K562 (cell line): Measurements from ENCODE around the gene NDRG3. TPM values are rescaled to one million over a fixed set of nuclear protein-coding genes. Genes with fewer than 3 reads are reported as not detected.

Source experiments
- CCNT2 ChIP-seq: IDR thresholded peaks from 2 replicates; pipeline ENCODE4 v1.6.1; 2011; ENCODE audit warnings: borderline replicate concordance, low read depth, mild to moderate bottlenecking, moderate library complexity, mixed read lengths, low read length; ENCODE audit not compliant: insufficient read length; ENCODE audit errors: extremely low read depth
- KLF13 ChIP-seq: fragments of 450-650 bp; IDR thresholded peaks from 2 replicates; pipeline ENCODE4 v1.6.1; 2016; ENCODE audit warnings: missing genetic modification characterization, low read depth, mild to moderate bottlenecking, missing compliant biosample characterization, moderate library complexity, borderline replicate concordance
- KLF6 ChIP-seq: fragments of 250-450 bp; sonication (Bioruptor Pico); IDR thresholded peaks from 2 replicates; pipeline ENCODE4 v1.4.0; 2020; ENCODE audit warnings: mild to moderate bottlenecking, moderate library complexity, borderline replicate concordance
- L3MBTL2 ChIP-seq: fragments of 450-650 bp; IDR thresholded peaks from 2 replicates; pipeline ENCODE4 v1.6.1; 2016; ENCODE audit warnings: mild to moderate bottlenecking, moderate library complexity
- PCBP1 ChIP-seq: fragments of 200-400 bp; formaldehyde crosslinking; IDR thresholded peaks from 2 replicates; pipeline ENCODE4 v1.6.1; 2018; ENCODE audit warnings: mild to moderate bottlenecking, low read depth, low read length; ENCODE audit not compliant: poor library complexity, severe bottlenecking
- PPARD ChIP-seq: fragments of 250-450 bp; sonication (Bioruptor Pico); IDR thresholded peaks from 2 replicates; pipeline ENCODE4 v1.8.0; 2022; ENCODE audit warnings: inconsistent platforms, mild to moderate bottlenecking, moderate library complexity
- ZBTB5 ChIP-seq: fragments of 450-650 bp; IDR thresholded peaks from 2 replicates; pipeline ENCODE4 v1.6.1; 2017; ENCODE audit warnings: antibody characterized with exemption
- ZNF318 ChIP-seq, 2 experiments: fragments of 450-650 bp; IDR thresholded peaks; 2 replicates each; pipeline ENCODE4 v1.6.1; 2016; ENCODE audit warnings: mild to moderate bottlenecking in 2 of 2, borderline replicate concordance in 1 of 2, low read depth in 1 of 2, moderate library complexity in 1 of 2
- polyA plus RNA-seq, 8 experiments: library from polyadenylated mRNA; depleted of rRNA in 4 of 8; stranded (reverse) in 5 of 8; unstranded in 3 of 8; fragments of >200 nt; fragmentation: Nextera tagmentation in 2 of 8; fragmentation: Illumina TruSeq in 1 of 8; extraction: Ambion mirVana in 2 of 8; extraction: Trizol in 1 of 8; gene quantifications; 2 replicates each; pipeline versions ENCODE4 v1.2.1 to v1.2.3, GENCODE V29; 2011 to 2014; ENCODE audit warnings: inconsistent platforms in 1 of 8, missing spikeins in 1 of 8
- total RNA-seq, 7 experiments: library from RNA; depleted of rRNA in 6 of 7; stranded (reverse); fragments of >200 nt in 6 of 7; fragmentation: Illumina TruSeq in 2 of 7; extraction: Trizol in 2 of 7; gene quantifications; 2 replicates each; pipeline versions ENCODE4 v1.2.1 to v1.2.3, GENCODE V29; 2011 to 2021; ENCODE audit warnings: low replicate concordance in 1 of 7

The NDRG3 gene
- total and polyA plus RNA-seq, 9 of the 15 experiments (the other 6 are each of a cell fraction or from before 2014, with no cell fraction given), result 14.6 to 39.4 (median 24.4) TPM

- no peak for TF ChIP-seq KLF13
- no peak for TF ChIP-seq ZNF318 (IDR thresholded peaks at IDR 0.05; ENCODE audit: borderline replicate concordance in 1 of 2, low read depth in 1 of 2)
- no peak for TF ChIP-seq PCBP1
- TF ChIP-seq ZBTB5, result no peak
- TF ChIP-seq KLF6 (CRISPR knock-in tag), result no peak
- no peak for TF ChIP-seq CCNT2
- no peak for TF ChIP-seq PPARD (CRISPR knock-in tag)
- TF ChIP-seq L3MBTL2, result no peak
These were observed 75.1 kb downstream of the NDRG3 start (continued) for GRCh38 chr20:36670665-36671357.
